ENCODE data around the gene SNX21. TPM values are rescaled to one million over a fixed set of nuclear protein-coding genes. Genes with fewer than 3 reads are reported as not detected.
"Not testable (repeated sequence)": the region's sequence is repeated elsewhere in the genome, so short reads cannot be mapped to it uniquely, and the experiment has no call there.

The SNX21 gene
- total RNA-seq, 2 experiments from 2014 or later = 0.96 to 1.1 TPM

DNA sequence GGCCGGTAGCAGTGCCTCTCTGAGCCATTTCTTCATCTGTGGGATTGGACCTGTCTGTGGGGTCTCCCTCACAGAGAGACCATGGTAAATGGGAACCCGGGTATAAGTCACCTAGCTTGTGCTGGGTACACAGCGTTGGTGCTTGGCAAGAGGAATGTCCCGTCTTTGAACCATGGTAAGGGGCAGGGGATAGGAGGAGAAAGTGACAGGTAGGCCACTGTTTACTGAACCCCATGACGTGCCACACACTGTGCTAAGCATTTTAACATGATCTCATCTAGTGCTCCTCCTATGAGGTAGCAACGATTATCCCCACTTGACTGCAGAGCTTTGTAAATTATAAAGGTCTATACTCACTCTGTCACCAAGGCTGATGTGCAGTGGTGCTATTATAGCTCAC lies 5.9 kb upstream of the SNX21 start:
- Mint-ChIP-seq H3K9me3 (ENCODE audit: low read depth) (no peaks in the 10 kb centered on the region), H3K4me3 (no peak overlapping the region), H3K27ac (no peak overlapping the region), H3K27me3 (peaks cover 24% of the 10 kb centered on the region), H3K36me3 (no peaks in the 10 kb centered on the region), H3K4me1 (peaks cover 13% of the 10 kb centered on the region)
- CTCF ChIA-PET = interaction anchor here (1.1 to 2.1 kb wide), 3 partner anchors 28 to 160 kb away, joined by 3 to 6 read pairs (median 3); no protein-coding TSS in a partner anchor
- DNase-seq (no peak), ATAC-seq (no peak)

DNA sequence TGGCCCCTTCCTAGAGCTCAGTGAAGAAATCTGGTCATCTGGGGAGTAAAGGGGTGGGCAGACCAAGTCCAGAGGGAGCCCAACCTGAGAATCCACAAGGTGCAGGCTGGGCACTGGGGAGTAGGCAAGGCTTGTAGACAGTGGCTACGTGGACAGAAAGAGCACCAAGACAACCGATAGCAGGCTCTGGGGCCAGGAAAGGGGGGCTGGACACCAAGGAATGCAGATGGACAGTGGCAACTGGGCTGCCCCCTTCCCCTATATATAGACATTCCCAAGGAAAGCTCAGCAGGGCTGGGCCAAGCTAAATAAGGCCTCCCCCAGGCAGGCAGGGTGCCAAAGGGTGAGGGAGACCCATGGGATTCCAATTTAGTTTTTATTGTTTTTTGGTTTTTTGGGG lies 5.0 kb upstream of the SNX21 start:
- Mint-ChIP-seq H3K4me3 (no peak overlapping the region), H3K36me3 (no peaks in the 10 kb centered on the region), H3K9me3 (ENCODE audit: low read depth) (no peaks in the 10 kb centered on the region), H3K27ac (no peak overlapping the region), H3K4me1 (peaks cover 15% of the 10 kb centered on the region), H3K27me3 (peaks cover 19% of the 10 kb centered on the region)
- DNase-seq = no peak
- ATAC-seq = no peak
- CTCF ChIA-PET = interaction anchor here (0.9 to 2.1 kb wide), 4 partner anchors 20 to 159 kb away, joined by 3 to 6 read pairs (median 3); no protein-coding TSS in a partner anchor

DNA sequence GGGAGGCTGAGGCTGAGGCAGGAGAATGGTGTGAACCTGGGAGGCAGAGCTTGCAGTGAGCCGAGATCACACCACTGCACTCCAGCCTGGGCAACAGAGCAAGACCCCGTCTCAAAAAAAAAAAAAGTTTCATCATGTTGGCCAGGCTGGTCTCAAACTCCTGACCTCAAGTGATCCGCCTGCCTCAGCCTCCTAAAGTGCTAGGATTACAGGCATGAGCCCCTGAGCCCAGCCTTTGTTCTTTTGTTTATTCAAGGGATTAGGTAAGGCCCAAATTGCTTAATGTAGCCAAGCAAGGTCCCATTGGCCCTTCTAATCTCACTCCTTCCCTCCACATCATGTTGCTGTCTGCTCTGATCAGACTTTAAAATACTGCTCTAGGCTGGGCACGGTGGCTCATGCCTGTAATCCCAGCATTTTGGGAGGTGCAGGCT lies 3.9 kb upstream of the SNX21 start:
- DNase-seq; H3K27me3 Mint-ChIP-seq; H3K4me3 Mint-ChIP-seq; CTCF ChIA-PET; H3K9me3 Mint-ChIP-seq (ENCODE audit: low read depth); H3K27ac Mint-ChIP-seq; ATAC-seq; H3K36me3 Mint-ChIP-seq: not testable (repeated sequence)
- peaks cover 12% of the 10 kb centered on the region for H3K4me1 Mint-ChIP-seq

DNA sequence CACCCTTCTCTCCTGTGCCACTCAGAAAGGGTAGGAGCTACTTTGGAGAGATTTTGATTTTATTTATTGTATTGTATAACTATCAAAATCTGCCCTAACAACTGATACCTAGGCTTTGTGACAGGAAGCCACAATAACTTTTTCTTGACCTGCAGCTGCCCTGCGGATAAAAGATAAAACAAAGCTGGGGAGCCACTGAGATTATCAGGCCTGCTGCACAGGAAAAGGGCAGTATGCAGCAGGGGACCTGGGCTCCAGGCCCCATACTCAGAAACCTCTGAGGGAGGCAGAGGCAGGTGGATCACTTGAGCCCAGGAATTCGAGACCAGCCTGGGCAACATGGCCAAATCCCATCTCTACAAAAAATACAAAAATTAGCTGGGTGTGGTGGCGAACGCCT lies 980 bp upstream of the SNX21 start:
- DNase-seq (no peak), ATAC-seq (no peak)
- Mint-ChIP-seq H3K27me3 (peaks cover 7% of the 10 kb centered on the region), H3K4me3 (peak overlapping the region; percentile 70), H3K9me3 (ENCODE audit: low read depth) (no peaks in the 10 kb centered on the region), H3K4me1 (peaks cover 15% of the 10 kb centered on the region), H3K36me3 (peaks cover 1% of the 10 kb centered on the region), H3K27ac (no peak overlapping the region)
- CTCF ChIA-PET = interaction anchor here (1.1 to 1.4 kb wide), 4 partner anchors 19 to 138 kb away, joined by 3 to 9 read pairs (median 3); partner anchors contain the start of gene UBE2C

DNA sequence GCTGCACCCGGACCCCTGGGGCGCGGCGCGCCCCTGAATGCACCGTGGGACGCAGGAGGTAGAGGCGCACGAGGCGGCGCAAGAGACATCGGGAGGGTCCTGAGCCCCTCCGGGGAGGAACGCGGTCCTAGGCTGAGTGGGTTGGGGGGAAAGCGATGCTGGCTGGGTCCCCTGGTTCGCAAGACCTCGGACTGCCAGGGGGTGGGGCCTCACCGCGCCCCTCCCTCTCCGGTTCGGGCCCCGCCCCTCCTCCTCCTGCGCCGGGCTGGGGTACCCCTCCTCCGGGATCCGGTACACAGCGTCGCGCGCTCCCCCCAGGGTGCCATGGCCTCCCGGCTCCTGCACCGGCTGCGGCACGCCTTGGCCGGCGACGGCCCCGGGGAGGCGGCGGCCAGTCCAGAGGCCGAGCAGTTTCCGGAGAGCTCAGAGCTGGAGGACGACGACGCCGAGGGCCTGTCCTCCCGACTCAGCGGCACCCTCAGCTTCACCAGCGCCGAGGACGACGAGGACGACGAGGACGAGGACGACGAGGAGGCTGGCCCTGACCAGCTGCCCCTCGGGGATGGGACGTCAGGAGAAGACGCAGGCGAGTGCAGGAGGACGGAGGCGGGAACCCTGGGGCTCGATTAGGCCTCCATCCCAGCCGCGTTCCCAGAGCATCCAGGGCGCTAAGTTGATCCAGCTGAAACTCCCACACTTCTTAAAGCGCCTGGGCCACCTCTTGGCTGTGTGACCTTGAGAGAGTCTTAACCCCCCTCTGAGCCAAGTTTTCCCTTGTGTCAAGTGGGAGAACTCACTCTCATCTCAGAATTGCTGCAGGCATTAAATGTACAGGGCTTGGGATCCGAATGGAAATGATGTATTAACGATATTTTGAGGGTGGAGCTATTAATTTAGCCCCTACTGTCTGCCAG lies 541 bp downstream of the SNX21 start:
- Mint-ChIP-seq H3K27ac (no peak overlapping the region), H3K27me3 (peaks cover 7% of the 10 kb centered on the region), H3K4me1 (peaks cover 15% of the 10 kb centered on the region), H3K4me3 (peak overlapping the region; percentile 70), H3K9me3 (ENCODE audit: low read depth) (no peaks in the 10 kb centered on the region), H3K36me3 (peaks cover 1% of the 10 kb centered on the region)
- ATAC-seq (peak; percentile 64), DNase-seq (peak; percentile 54)
- CTCF ChIA-PET = interaction anchor here (1.0 to 2.9 kb wide), 8 partner anchors 10 to 515 kb away, joined by 3 to 11 read pairs (median 4); no protein-coding TSS in a partner anchor

DNA sequence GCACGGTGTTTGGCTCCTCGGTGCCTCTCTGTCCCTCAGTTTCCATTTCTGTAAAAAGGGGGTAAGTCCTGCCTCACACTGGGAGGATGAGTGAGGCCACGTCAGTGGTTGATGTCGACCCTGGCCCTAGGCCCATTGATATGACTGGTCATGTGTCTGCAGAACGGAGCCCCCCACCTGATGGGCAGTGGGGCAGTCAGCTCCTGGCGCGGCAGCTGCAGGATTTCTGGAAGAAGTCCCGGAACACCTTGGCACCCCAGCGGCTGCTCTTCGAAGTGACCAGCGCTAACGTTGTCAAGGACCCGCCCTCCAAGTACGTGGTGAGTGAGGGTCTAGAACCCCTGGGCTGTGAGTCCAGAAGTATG lies 1.2 kb downstream of the SNX21 start:
- Mint-ChIP-seq H3K27ac (no peak overlapping the region), H3K9me3 (ENCODE audit: low read depth) (no peaks in the 10 kb centered on the region), H3K4me1 (peaks cover 15% of the 10 kb centered on the region), H3K4me3 (peak overlapping the region; percentile 70), H3K27me3 (peaks cover 7% of the 10 kb centered on the region), H3K36me3 (peaks cover 1% of the 10 kb centered on the region)
- no peak for DNase-seq
- CTCF ChIA-PET = interaction anchor here (1.2 to 2.9 kb wide), 4 partner anchors 11 to 516 kb away, joined by 4 to 11 read pairs (median 4); no protein-coding TSS in a partner anchor
- ATAC-seq = no peak

DNA sequence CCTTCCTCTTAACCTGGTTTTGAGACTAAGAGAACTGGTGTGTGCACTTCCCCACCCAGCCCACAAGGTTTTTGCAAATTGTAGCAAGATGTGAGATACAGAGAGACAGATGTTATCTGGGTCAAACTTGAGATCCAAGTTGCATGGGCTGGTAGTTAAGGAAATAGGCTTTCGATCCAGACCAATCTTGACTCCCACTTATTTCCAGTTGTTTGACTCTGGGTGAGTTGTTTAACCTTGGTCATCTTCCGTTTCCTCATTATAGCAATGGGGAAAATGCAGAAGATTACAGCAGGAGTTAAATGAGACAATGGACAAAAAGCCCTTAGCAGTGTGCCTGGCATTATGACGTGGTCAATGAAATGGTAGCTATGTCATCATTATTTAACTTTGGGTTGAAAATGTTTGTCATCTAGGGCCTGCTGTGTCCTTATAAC lies 1.7 kb downstream of the SNX21 start:
- no peaks in the 10 kb centered on the region for H3K9me3 Mint-ChIP-seq (ENCODE audit: low read depth)
- ATAC-seq (no peak), DNase-seq (no peak)
- H3K4me3 Mint-ChIP-seq = peak overlapping the region; percentile 70
- H3K36me3 Mint-ChIP-seq = peaks cover 1% of the 10 kb centered on the region
- H3K4me1 Mint-ChIP-seq = peaks cover 15% of the 10 kb centered on the region
- H3K27me3 Mint-ChIP-seq = peaks cover 6% of the 10 kb centered on the region
- no peak overlapping the region for H3K27ac Mint-ChIP-seq
- CTCF ChIA-PET = interaction anchor here (2.9 kb wide), 1 partner anchor 11 kb away, joined by 11 read pairs; no protein-coding TSS in a partner anchor

DNA sequence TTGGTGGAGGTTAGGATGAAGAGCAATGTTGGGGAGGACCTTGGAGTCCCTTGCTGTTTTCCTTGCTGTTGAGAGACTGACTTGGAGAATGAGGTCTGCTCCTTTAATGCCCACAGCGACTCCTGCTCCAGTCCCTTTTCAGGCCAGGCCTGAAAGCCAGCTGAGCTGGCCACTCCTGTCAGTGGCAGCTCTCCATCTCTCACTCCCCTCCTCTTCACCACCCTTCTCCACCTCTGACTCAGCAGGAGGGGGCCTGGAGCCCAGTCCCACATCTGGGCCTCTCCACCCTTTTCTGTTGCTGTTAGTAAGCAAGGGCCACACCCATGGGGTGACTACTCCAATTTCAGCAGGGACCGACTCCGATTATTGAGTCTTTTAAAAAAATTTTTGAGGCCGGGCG lies 2.2 kb downstream of the SNX21 start:
- no peak overlapping the region for H3K4me3 Mint-ChIP-seq

DNA sequence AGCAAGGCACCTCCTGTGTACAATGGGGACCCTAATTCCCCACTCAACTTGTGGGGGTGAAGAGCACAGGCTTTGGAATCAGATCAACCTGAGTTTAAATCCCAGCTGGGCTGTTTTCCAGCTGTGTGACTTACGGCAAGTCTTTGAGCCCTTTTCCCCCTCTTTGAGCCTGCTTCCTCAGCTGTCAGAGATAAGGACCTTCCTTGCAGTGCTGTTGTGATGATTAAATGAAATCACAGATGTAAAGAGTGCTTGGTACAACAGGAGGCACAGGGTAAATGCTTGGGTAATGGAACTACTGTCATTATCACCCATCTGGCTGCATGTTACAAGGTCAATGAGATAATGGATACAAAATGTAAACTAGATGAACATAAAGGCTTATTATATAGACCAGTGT lies 3.2 kb downstream of the SNX21 start:
- H3K4me1 Mint-ChIP-seq = peaks cover 15% of the 10 kb centered on the region
- H3K36me3 Mint-ChIP-seq = peaks cover 1% of the 10 kb centered on the region
- CTCF ChIA-PET = no interaction called here
- no peak overlapping the region for H3K27ac Mint-ChIP-seq
- H3K9me3 Mint-ChIP-seq (ENCODE audit: low read depth) = no peaks in the 10 kb centered on the region
- ATAC-seq (no peak), DNase-seq (no peak)
- H3K4me3 Mint-ChIP-seq = no peak overlapping the region
- peaks cover 2% of the 10 kb centered on the region for H3K27me3 Mint-ChIP-seq

More for the DNA sequence above, 2.2 kb downstream of the SNX21 start:
- ATAC-seq = no peak
- Mint-ChIP-seq H3K27ac (no peak overlapping the region), H3K36me3 (peaks cover 1% of the 10 kb centered on the region), H3K9me3 (ENCODE audit: low read depth) (no peaks in the 10 kb centered on the region), H3K27me3 (peaks cover 2% of the 10 kb centered on the region), H3K4me1 (peaks cover 15% of the 10 kb centered on the region)
- no peak for DNase-seq
- CTCF ChIA-PET = interaction anchor here (2.9 kb wide), 1 partner anchor 12 kb away, joined by 11 read pairs; no protein-coding TSS in a partner anchor

DNA sequence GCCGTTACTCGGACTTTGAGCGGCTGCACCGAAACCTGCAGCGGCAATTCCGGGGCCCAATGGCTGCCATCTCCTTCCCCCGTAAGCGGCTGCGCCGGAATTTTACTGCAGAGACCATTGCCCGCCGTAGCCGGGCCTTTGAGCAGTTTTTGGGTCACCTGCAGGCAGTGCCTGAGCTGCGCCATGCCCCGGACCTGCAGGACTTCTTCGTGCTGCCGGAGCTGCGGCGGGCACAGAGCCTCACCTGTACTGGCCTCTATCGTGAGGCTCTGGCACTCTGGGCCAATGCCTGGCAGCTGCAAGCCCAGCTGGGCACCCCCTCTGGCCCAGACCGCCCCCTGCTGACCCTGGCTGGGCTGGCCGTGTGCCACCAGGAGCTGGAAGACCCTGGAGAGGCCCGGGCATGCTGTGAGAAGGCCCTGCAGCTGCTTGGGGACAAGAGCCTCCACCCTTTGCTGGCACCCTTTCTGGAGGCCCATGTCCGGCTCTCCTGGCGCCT lies 7.2 kb downstream of the SNX21 start:
- Mint-ChIP-seq H3K9me3 (ENCODE audit: low read depth) (no peaks in the 10 kb centered on the region), H3K36me3 (peaks cover 7% of the 10 kb centered on the region), H3K27ac (no peak overlapping the region), H3K4me3 (no peak overlapping the region), H3K27me3 (no peaks in the 10 kb centered on the region), H3K4me1 (peaks cover 6% of the 10 kb centered on the region)
- ATAC-seq = no peak
- CTCF ChIA-PET = interaction anchor here (1.0 kb wide), 1 partner anchor 112 kb away, joined by 3 read pairs; no protein-coding TSS in a partner anchor
- DNase-seq = no peak

DNA sequence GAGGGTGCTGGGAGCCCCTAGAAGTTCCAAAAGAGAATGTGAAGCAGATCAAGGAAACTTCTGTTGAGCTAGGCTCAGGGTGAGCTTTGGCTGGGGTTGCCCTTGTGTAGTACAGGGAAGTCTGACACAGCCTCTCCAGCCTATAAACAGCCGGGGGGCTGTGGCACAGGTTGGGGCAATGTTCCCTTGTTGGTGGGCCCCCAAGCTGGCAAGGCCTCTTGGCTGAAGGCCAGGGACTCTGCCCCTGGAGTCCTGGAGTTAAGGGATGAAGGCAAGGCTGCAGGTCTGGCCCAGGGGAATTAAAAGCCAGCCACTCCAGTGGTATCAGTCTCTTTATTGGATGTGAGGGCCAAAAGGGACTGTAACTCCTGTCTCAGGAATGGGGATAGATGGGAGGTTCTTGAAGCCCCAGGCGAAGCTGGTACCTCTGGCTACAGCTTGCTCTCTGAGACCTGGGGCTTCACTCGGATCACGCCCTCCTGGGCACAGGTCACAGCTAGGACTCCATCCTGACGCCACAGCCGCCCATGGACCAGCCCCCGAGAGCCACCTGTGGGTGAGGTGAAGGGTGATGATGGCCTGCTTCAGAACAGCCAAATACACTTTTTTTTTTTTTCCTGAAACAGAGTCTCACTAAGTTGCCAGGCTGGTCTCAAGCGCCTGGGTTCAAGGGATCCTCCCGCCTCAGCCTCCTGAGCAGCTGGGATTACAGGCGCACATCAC lies 8.0 kb downstream of the SNX21 start:
- no peak overlapping the region for H3K4me3 Mint-ChIP-seq
- H3K36me3 Mint-ChIP-seq = peaks cover 6% of the 10 kb centered on the region
- H3K4me1 Mint-ChIP-seq = peaks cover 6% of the 10 kb centered on the region
- no peak overlapping the region for H3K27ac Mint-ChIP-seq
- H3K27me3 Mint-ChIP-seq = no peaks in the 10 kb centered on the region
- CTCF ChIA-PET = interaction anchor here (1.0 kb wide), 1 partner anchor 111 kb away, joined by 3 read pairs; no protein-coding TSS in a partner anchor
- no peak for ATAC-seq
- no peak for DNase-seq
- no peaks in the 10 kb centered on the region for H3K9me3 Mint-ChIP-seq (ENCODE audit: low read depth)

DNA sequence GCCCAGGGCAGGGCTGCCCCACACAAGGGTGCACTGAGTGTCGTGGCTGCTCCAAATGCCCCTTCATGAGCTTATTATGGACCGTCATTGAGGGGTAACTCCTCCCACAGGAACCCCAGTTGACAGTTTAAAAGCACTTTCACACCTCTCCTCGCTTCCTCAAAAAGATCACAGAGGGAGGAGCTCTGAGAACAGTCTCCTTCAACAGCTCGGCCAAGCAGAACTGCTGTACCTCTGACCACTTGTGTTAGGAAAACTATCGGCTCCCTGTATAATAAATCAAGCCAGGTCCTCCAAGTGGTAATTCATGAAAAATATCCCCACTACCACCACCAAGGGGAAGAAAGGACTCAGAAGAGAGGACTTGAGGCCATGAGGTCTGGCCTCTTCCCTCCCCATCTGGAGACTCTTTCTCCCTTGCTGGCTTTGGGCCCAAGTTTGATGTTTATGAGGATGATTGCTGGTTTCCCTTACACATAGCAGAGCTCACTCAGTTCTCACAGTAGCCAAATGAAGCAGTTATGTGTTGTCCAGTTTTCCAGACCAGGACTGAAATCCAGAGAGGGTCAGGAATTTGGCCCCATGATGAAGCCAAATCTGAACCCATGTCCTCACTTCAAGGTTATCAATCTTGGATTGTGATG lies 8.7 kb downstream of the SNX21 start:
- CTCF ChIA-PET = interaction anchor here (1.0 to 1.5 kb wide), 2 partner anchors 16 to 19 kb away, joined by 3 to 4 read pairs; no protein-coding TSS in a partner anchor

More for the DNA sequence above, 8.7 kb downstream of the SNX21 start:
- Mint-ChIP-seq H3K27me3 (no peaks in the 10 kb centered on the region), H3K9me3 (ENCODE audit: low read depth) (no peaks in the 10 kb centered on the region), H3K4me1 (peaks cover 6% of the 10 kb centered on the region), H3K27ac (peak overlapping the region; percentile 38), H3K36me3 (peaks cover 5% of the 10 kb centered on the region), H3K4me3 (no peak overlapping the region)
- peak; percentile 33 for ATAC-seq
- DNase-seq = no peak
